ENCODE results near the gene PHEX.

Gene PHEX

GRCh38 chrX:22147942-22148341 is 115.8 kb downstream of the PHEX start:
- Histone ChIP-seq H3K36me3 (ENCODE audit: low read length) (no peaks in the 10 kb centered on the region), H3F3A (ENCODE audit: insufficient read depth) (no peaks in the 10 kb centered on the region), H3K9me2 (replicated peaks; ENCODE audit: insufficient read depth, low read length) (no peaks in the 10 kb centered on the region), H3K4me3 (ENCODE audit: insufficient read depth, low read length, poor library complexity, severe bottlenecking) (no peak overlapping the region), H3K4me2 (ENCODE audit: low read depth, low read length, poor library complexity, severe bottlenecking) (no peak overlapping the region), H2AFZ (ENCODE audit: low read depth, low read length, severe bottlenecking) (no peak overlapping the region), H3K27me3 (ENCODE audit: low read length) (no peaks in the 10 kb centered on the region), H3K9ac (ENCODE audit: low read length) (no peak overlapping the region), H3K9me3 (ENCODE audit: insufficient read depth, low read length) (no peaks in the 10 kb centered on the region), H3K27ac (ENCODE audit: low read depth, low read length) (no peak overlapping the region), H4K20me1 (ENCODE audit: low read depth, low read length) (no peaks in the 10 kb centered on the region), H3K79me2 (ENCODE audit: insufficient read depth, low read length) (no peaks in the 10 kb centered on the region)
- no peak for TF ChIP-seq EZH2phosphoT487 (conservative IDR thresholded peaks at IDR 0.05; ENCODE audit: low read length)
- no peak for TF ChIP-seq CTCF (IDR thresholded peaks at IDR 0.05; ENCODE audit: insufficient read depth, low read length, poor library complexity, severe bottlenecking)

- H4K20me1 ChIP-seq (ENCODE audit: low read depth, low read length) = no peaks in the 10 kb centered on the region
- no peaks in the 10 kb centered on the region for H3K79me2 ChIP-seq (ENCODE audit: insufficient read depth, low read length)
- H2AFZ ChIP-seq (ENCODE audit: low read depth, low read length, severe bottlenecking) = no peak overlapping the region
- TF ChIP-seq EZH2phosphoT487 (conservative IDR thresholded peaks at IDR 0.05; ENCODE audit: low read length) (no peak), CTCF (IDR thresholded peaks at IDR 0.05; ENCODE audit: insufficient read depth, low read length, poor library complexity, severe bottlenecking) (no peak)
- no peaks in the 10 kb centered on the region for H3K9me3 ChIP-seq (ENCODE audit: insufficient read depth, low read length)
- H3K4me3 ChIP-seq (ENCODE audit: insufficient read depth, low read length, poor library complexity, severe bottlenecking) = no peak overlapping the region
- no peak overlapping the region for H3K9ac ChIP-seq (ENCODE audit: low read length)
- H3K4me2 ChIP-seq (ENCODE audit: low read depth, low read length, poor library complexity, severe bottlenecking) = no peak overlapping the region
- no peaks in the 10 kb centered on the region for H3K27me3 ChIP-seq (ENCODE audit: low read length)
- H3K36me3 ChIP-seq (ENCODE audit: low read length) = no peaks in the 10 kb centered on the region
- H3F3A ChIP-seq (ENCODE audit: insufficient read depth) = no peaks in the 10 kb centered on the region
- H3K9me2 ChIP-seq (replicated peaks; ENCODE audit: insufficient read depth, low read length) = no peaks in the 10 kb centered on the region
- H3K27ac ChIP-seq (ENCODE audit: low read depth, low read length) = no peak overlapping the region
Observed at GRCh38 chrX:22148565-22148964, 116.4 kb downstream of the PHEX start.

GRCh38 chrX:22150371-22150770 is 118.2 kb downstream of the PHEX start:
- TF ChIP-seq CTCF (IDR thresholded peaks at IDR 0.05; ENCODE audit: insufficient read depth, low read length, poor library complexity, severe bottlenecking) (no peak), EZH2phosphoT487 (conservative IDR thresholded peaks at IDR 0.05; ENCODE audit: low read length) (no peak)
- no peak overlapping the region for H3K9ac ChIP-seq (ENCODE audit: low read length)

More at GRCh38 chrX:22150371-22150770, 118.2 kb downstream of the PHEX start:
- Histone ChIP-seq H3K36me3 (ENCODE audit: low read length) (no peaks in the 10 kb centered on the region), H3K4me2 (ENCODE audit: low read depth, low read length, poor library complexity, severe bottlenecking) (no peak overlapping the region), H3K9me3 (ENCODE audit: insufficient read depth, low read length) (no peaks in the 10 kb centered on the region), H4K20me1 (ENCODE audit: low read depth, low read length) (no peaks in the 10 kb centered on the region), H3K27ac (ENCODE audit: low read depth, low read length) (no peak overlapping the region), H2AFZ (ENCODE audit: low read depth, low read length, severe bottlenecking) (no peak overlapping the region), H3K27me3 (ENCODE audit: low read length) (no peaks in the 10 kb centered on the region), H3K4me3 (ENCODE audit: insufficient read depth, low read length, poor library complexity, severe bottlenecking) (no peak overlapping the region), H3F3A (ENCODE audit: insufficient read depth) (no peaks in the 10 kb centered on the region), H3K79me2 (ENCODE audit: insufficient read depth, low read length) (no peaks in the 10 kb centered on the region), H3K9me2 (replicated peaks; ENCODE audit: insufficient read depth, low read length) (no peaks in the 10 kb centered on the region)
